Aorta (tissue), 5 donors: ENCODE results near the gene HYI. TPM values are rescaled to one million over a fixed set of nuclear protein-coding genes. Genes with fewer than 3 reads are reported as not detected.

Experiments
- ATAC-seq: fragments of 200-7000 bp; cut with Tn5 transposase; one replicate; pipeline ENCODE4 v1.9.1; 2022; ENCODE audit warnings: moderate library complexity; ENCODE audit not compliant: low FRiP score
- DNase-seq, 2 donors: peaks; one replicate each; pipeline ENCODE4 v3.0.0-alpha.2; 2020
- H3K27ac ChIP-seq, 2 donors: one replicate each; pipeline ENCODE4 v1.5.1; 2013; ENCODE audit warnings: low read length in 2 of 2, mild to moderate bottlenecking in 2 of 2, moderate library complexity in 2 of 2, control low read depth in 1 of 2, inconsistent platforms in 1 of 2, low read depth in 1 of 2
- H3K27me3 ChIP-seq, 2 donors: one replicate each; pipeline ENCODE4 v1.6.1; 2013; ENCODE audit warnings: control low read depth in 1 of 2, low read length in 1 of 2, mild to moderate bottlenecking in 1 of 2, moderate library complexity in 1 of 2; ENCODE audit not compliant: insufficient read depth in 2 of 2, control insufficient read depth in 1 of 2
- H3K36me3 ChIP-seq, 2 donors: one replicate each; pipeline ENCODE4 v1.6.1; 2013; ENCODE audit warnings: control low read depth in 1 of 2, low read length in 1 of 2, mild to moderate bottlenecking in 1 of 2; ENCODE audit not compliant: insufficient read depth in 2 of 2, control insufficient read depth in 1 of 2
- H3K4me1 ChIP-seq, 2 donors: one replicate each; pipeline ENCODE4 v1.6.1; 2013; ENCODE audit warnings: low read length in 2 of 2, control low read depth in 1 of 2, mild to moderate bottlenecking in 1 of 2, moderate library complexity in 1 of 2; ENCODE audit not compliant: insufficient read depth in 2 of 2, control insufficient read depth in 1 of 2
- H3K4me3 ChIP-seq, 2 donors: one replicate each; pipeline ENCODE4 v1.5.1; 2013; ENCODE audit warnings: low read length in 2 of 2, control low read depth in 1 of 2, mild to moderate bottlenecking in 1 of 2
- H3K9me3 ChIP-seq: one replicate; pipeline ENCODE4 v1.6.1; 2013; ENCODE audit warnings: mild to moderate bottlenecking, low read length; ENCODE audit not compliant: control insufficient read depth
- WGBS, 2 donors: extraction: QIAGEN DNeasy Blood & Tissue Kit; methylation state at CpG; one replicate each; pipeline ENCODE4 v1.1.7; 2013; 5-methylcytosine and 5-hydroxymethylcytosine counted together
- intact Hi-C, 2 donors: fragments of 100-400 bp; cut with DNase I; formaldehyde crosslinking; loops; one replicate each; pipeline versions ENCODE4 v1.14.2 to v1.15.0; 2022
- polyA plus RNA-seq, 2 donors: library from polyadenylated mRNA; stranded (reverse); fragments of 200-250 nt; gene quantifications; one replicate each; pipeline ENCODE4 v1.2.3, GENCODE V29; 2013
- total RNA-seq, 2 donors: library from RNA; stranded (reverse); fragmentation: NEBNext Ultra II Directional; extraction: Animal tissue kit (Norgen Biotek cat#: 25700); gene quantifications; one replicate each; pipeline ENCODE4 v1.2.1, GENCODE V29; 2021
- donor health status: healthy with polysubstance abuse.
- donor health status: Bipolar disorder and iron deficiency.
- donor health status: DM: no; HTN: no; CAD: no.
- donor health status: DM: no; HTN: no; CAD: no.
- donor health status: DM: yes; HTN: yes; CAD: no.

The HYI gene
- total and polyA plus RNA-seq, 4 donors = 38.0 to 190 (median 63.6) TPM

GRCh38 chr1:43443197-43443946 lies 10.4 kb downstream of the HYI start:
- H3K4me3 ChIP-seq = no peak overlapping the region
- no peak for ATAC-seq
- DNase-seq = peak in 1 of 2 donors; percentile 35
- intact Hi-C loops = no loop called here
- no peaks in the 10 kb centered on the region for H3K27me3 ChIP-seq
- H3K36me3 ChIP-seq = peaks cover 3 to 15% of the 10 kb centered on the region in 2 donors
- H3K9me3 ChIP-seq = no peaks in the 10 kb centered on the region
- no peaks in the 10 kb centered on the region for H3K4me1 ChIP-seq
- no peak overlapping the region for H3K27ac ChIP-seq
- WGBS, 2 donors = 90 to 92% methylated on average over 16 of the region's 16 CpGs

GRCh38 chr1:43442756-43443155 lies 11.0 kb downstream of the HYI start:
- no peaks in the 10 kb centered on the region for H3K27me3 ChIP-seq
- intact Hi-C loops = no loop called here
- H3K4me1 ChIP-seq = no peaks in the 10 kb centered on the region
- no peak overlapping the region for H3K27ac ChIP-seq
- ATAC-seq (no peak), DNase-seq (peak in 1 of 2 donors; percentile 37)
- H3K4me3 ChIP-seq = no peak overlapping the region
- peaks cover 3 to 14% of the 10 kb centered on the region in 2 donors for H3K36me3 ChIP-seq
- no peaks in the 10 kb centered on the region for H3K9me3 ChIP-seq
- 83 to 88% methylated on average over 12 of the region's 12 CpGs for WGBS, 2 donors

GRCh38 chr1:43441894-43442637 lies 11.7 kb downstream of the HYI start:
- H3K4me1 ChIP-seq = no peaks in the 10 kb centered on the region
- peaks cover 3 to 7% of the 10 kb centered on the region in 2 donors for H3K36me3 ChIP-seq
- H3K27me3 ChIP-seq = no peaks in the 10 kb centered on the region
- H3K4me3 ChIP-seq = no peak overlapping the region
- H3K27ac ChIP-seq = no peak overlapping the region
- peak in 1 of 2 donors; percentile 39 for DNase-seq
- H3K9me3 ChIP-seq = no peaks in the 10 kb centered on the region
- intact Hi-C loops = no loop called here
- ATAC-seq = no peak
- WGBS, 2 donors = 85 to 90% methylated on average over 18 of the region's 18 CpGs

DNA sequence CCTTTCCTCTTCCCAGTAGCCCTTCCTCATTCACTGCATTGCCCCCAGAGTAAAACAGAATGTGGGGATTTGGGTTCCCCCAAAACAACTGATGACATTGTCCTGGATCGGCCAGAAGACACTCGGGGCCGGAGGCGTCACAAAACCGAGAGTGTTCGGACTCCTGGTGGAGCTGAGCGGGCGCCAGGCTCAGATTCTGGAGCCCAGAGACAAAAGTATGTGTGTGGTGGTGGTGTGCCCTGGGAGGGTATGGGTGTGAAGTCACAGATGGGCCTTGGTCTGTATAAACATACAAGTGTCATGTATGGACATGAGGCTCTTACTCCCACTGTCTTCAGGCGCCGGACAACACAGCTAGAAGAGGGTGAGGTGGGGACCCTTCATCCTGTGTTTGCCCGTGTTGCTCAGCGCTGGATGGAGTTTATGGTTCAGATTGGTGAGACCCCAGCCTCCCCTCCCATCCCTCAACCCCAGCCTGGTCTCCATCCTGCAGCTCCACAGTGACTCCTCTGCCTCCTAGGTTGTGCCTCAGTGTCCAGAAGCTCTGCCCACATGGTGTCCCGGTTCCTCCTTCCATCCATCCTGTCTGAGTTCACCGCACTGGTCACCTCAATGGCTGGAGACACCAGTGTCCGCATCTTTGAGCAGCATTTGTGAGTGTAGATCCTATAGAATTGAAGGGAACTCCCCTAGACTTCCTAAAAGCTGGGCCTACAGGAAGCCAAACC lies 12.4 kb downstream of the HYI start:
- 91 to 92% methylated on average over 15 of the region's 15 CpGs for WGBS, 2 donors
- intact Hi-C loops = no loop called here
- Histone ChIP-seq H3K36me3 (peaks cover 2 to 3% of the 10 kb centered on the region in 2 donors), H3K27me3 (no peaks in the 10 kb centered on the region), H3K27ac (no peak overlapping the region), H3K4me1 (no peaks in the 10 kb centered on the region), H3K9me3 (no peaks in the 10 kb centered on the region), H3K4me3 (no peak overlapping the region)
- ATAC-seq (no peak), DNase-seq (no peak)

- intact Hi-C loops = no loop called here
- Histone ChIP-seq H3K27me3 (no peaks in the 10 kb centered on the region), H3K4me3 (no peak overlapping the region), H3K4me1 (no peaks in the 10 kb centered on the region), H3K9me3 (no peaks in the 10 kb centered on the region), H3K36me3 (peaks cover 0 to 3% of the 10 kb centered on the region in 2 donors), H3K27ac (no peak overlapping the region)
- DNase-seq (no peak), ATAC-seq (no peak)
- WGBS, 2 donors = 86% methylated on average over 7 of the region's 7 CpGs
Observed at GRCh38 chr1:43440358-43440757, 13.4 kb downstream of the HYI start.

GRCh38 chr1:43439781-43440180 lies 13.9 kb downstream of the HYI start:
- Histone ChIP-seq H3K36me3 (peaks cover 0 to 3% of the 10 kb centered on the region in 2 donors), H3K4me1 (no peaks in the 10 kb centered on the region), H3K27me3 (no peaks in the 10 kb centered on the region), H3K4me3 (no peak overlapping the region), H3K9me3 (no peaks in the 10 kb centered on the region), H3K27ac (no peak overlapping the region)
- intact Hi-C loops = no loop called here
- ATAC-seq (no peak), DNase-seq (no peak)
- 93 to 94% methylated on average over 7 of the region's 7 CpGs for WGBS, 2 donors

- DNase-seq (no peak), ATAC-seq (no peak)
- intact Hi-C loops = no loop called here
- H3K9me3 ChIP-seq = no peaks in the 10 kb centered on the region
- no peaks in the 10 kb centered on the region for H3K27me3 ChIP-seq
- no peak overlapping the region for H3K27ac ChIP-seq
- H3K4me3 ChIP-seq = no peak overlapping the region
- WGBS, 2 donors = 88% methylated on average over 10 of the region's 10 CpGs
- no peaks in the 10 kb centered on the region for H3K4me1 ChIP-seq
- peaks cover 0 to 3% of the 10 kb centered on the region in 2 donors for H3K36me3 ChIP-seq
Observed at GRCh38 chr1:43438953-43439581, 14.7 kb downstream of the HYI start.

- peaks cover 0 to 6% of the 10 kb centered on the region in 2 donors for H3K36me3 ChIP-seq
- intact Hi-C loops = no loop called here
- no peaks in the 10 kb centered on the region for H3K9me3 ChIP-seq
- H3K4me3 ChIP-seq = no peak overlapping the region
- no peaks in the 10 kb centered on the region for H3K4me1 ChIP-seq
- no peaks in the 10 kb centered on the region for H3K27me3 ChIP-seq
- DNase-seq = peak in 1 of 2 donors; percentile 30
- no peak overlapping the region for H3K27ac ChIP-seq
- no peak for ATAC-seq
- WGBS, 2 donors = 94 to 96% methylated on average over 8 of the region's 8 CpGs
Observed at GRCh38 chr1:43438576-43438952, 15.2 kb downstream of the HYI start.
